GM21526 (cell line): Measurements from ENCODE around the gene TCTN3.
"Not testable (repeated sequence)": the region's sequence is repeated elsewhere in the genome, so short reads cannot be mapped to it uniquely, and the experiment has no call there.

ENCODE experiments used
- ATAC-seq: cut with Tn5 transposase; IDR thresholded peaks from one replicate; pipeline ENCODE4 v1.9.1; 2021; ENCODE audit warnings: moderate library complexity; ENCODE audit not compliant: unreplicated experiment, low FRiP score

Gene TCTN3, protein sequence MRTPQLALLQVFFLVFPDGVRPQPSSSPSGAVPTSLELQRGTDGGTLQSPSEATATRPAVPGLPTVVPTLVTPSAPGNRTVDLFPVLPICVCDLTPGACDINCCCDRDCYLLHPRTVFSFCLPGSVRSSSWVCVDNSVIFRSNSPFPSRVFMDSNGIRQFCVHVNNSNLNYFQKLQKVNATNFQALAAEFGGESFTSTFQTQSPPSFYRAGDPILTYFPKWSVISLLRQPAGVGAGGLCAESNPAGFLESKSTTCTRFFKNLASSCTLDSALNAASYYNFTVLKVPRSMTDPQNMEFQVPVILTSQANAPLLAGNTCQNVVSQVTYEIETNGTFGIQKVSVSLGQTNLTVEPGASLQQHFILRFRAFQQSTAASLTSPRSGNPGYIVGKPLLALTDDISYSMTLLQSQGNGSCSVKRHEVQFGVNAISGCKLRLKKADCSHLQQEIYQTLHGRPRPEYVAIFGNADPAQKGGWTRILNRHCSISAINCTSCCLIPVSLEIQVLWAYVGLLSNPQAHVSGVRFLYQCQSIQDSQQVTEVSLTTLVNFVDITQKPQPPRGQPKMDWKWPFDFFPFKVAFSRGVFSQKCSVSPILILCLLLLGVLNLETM

GRCh38 chr10:95693668-95694534 is at the start of gene TCTN3:
TCTN3 (minus strand) TSS chr10:95693927; CDS start chr10:95693899, 28 bp downstream.
- peak; percentile 99 for ATAC-seq

DNA sequence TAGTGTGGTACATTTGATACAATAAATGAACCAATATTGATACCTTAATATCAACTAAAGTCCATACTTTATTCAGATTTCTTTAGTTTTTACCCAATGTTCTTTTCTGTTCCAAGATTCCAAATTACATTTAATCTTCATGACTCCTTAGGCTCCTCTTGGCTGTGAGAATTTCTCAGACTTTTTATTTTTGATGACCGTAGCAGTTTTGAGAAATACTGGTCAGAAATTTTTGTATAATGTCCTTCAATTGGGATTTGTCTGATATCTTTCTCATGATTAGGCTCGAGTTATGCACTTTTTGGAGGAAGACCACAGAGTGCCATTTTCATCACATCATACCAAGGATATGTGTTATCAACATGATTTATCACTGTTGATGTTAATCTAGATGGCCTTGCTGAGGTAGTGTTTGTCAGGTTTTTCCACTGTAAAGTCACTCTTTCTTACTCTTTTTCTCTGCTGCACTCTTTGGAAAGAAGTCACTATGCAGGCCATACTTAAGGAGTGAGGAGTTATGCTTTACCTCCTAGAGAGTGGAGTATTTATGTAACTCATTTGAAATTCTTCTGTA is 49.3 kb upstream of the TCTN3 start:
- ATAC-seq: no peak

GRCh38 chr10:95742485-95742884 is 48.8 kb upstream of the TCTN3 start:
- ATAC-seq: no peak

GRCh38 chr10:95741807-95742467 is 48.2 kb upstream of the TCTN3 start:
- peak; percentile 87 for ATAC-seq

DNA sequence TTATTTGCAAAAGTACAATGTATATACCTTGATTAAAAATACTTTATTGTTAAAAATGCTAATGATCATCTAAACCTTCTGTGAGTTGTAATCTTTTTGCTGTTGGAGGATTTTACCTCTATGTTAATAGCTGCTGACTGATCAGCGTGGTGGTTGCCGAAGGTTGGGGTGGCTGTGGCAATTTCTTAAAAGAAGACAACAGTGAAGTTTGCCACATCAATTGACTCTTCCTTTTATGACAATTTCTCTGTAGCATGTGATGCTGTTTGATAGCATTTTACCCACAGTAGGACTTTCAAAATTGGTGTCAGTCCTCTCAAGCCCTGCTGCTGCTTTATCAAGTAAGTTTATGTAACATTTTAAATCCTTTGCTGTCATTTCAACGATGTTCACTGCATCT is 45.3 kb upstream of the TCTN3 start:
- no peak for ATAC-seq

GRCh38 chr10:95732907-95733306 is 39.2 kb upstream of the TCTN3 start:
- ATAC-seq: not testable (repeated sequence)

GRCh38 chr10:95730233-95730632 is 36.5 kb upstream of the TCTN3 start:
- ATAC-seq: no peak

DNA sequence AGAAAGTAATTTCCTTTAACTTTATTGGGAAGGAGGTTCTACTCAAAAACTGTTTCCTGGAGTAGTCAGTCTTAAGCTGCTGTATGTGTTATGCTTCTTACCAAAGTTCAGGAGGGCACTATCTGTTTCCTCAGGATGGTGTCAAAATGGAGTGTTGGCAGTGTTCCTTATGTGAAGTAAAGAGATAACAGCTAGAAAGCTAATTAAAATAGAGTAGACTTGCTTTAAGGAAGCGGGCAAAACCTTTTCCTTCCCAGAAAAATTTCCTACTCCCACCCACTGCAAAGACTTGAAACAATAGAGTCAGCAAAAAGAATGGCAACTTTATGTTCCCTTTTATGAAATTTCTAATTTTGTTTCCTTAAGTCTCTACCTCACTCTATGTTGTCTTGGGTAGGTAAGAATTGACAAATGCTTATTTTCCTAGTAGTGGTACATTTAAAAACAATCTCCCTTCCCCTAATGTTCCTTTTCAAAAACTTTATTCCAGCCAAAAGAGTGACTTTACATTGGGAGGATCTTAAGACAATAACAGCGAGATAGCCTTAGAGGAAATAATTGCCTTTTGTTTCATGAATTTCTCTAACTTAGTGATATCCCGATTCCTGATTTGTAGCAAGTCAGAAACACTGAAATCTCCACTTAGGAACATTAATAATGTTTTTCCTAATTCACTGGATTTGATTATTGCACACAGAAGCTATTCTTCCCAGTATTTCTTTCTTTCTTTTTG is 35.8 kb upstream of the TCTN3 start:
- no peak for ATAC-seq

GRCh38 chr10:95728526-95728925 is 34.8 kb upstream of the TCTN3 start:
- no peak for ATAC-seq

DNA sequence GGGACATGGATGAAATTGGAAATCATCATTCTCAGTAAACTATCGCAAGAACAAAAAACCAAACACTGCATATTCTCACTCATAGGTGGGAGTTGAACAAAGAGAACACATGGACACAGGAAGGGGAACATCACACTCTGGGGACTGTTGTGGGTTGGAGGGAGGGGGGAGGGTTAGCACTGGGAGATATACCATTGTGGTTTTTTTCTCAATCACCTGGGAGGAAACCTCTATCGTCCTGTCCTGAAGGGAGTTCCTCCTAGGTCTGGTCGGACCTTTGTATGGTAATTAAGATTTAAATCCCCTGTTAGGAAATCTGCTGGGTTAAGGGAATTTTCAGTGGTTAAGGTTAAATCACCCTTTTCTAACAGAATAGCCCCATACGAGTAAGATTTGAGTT is 28.8 kb upstream of the TCTN3 start:
- ATAC-seq: not testable (repeated sequence)

- not testable (repeated sequence) for ATAC-seq
These were observed 27.0 kb upstream of the TCTN3 start for GRCh38 chr10:95720745-95721144.

DNA sequence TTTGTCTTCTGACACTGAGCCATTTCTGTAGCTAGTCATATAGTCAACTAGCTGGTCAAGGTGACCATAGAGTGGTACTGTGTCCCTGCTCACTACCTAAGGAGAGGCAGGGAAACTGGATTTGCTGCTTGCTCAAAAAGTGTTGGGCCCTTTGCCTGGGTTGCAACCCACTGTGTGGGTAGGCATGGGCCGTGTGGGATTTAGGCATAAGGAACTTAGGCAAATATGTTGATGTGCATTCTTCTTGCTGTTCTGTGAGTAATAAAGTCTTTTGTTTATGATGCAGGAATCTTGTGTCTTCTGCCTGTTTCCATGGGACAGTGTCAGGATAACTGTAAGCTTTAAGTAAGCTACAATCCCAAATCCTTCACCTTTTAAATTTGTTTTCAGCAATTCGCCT is 23.1 kb upstream of the TCTN3 start:
- ATAC-seq: no peak

GRCh38 chr10:95716466-95716865 is 22.7 kb upstream of the TCTN3 start:
- no peak for ATAC-seq

GRCh38 chr10:95711492-95711891 is 17.8 kb upstream of the TCTN3 start:
- no peak for ATAC-seq

DNA sequence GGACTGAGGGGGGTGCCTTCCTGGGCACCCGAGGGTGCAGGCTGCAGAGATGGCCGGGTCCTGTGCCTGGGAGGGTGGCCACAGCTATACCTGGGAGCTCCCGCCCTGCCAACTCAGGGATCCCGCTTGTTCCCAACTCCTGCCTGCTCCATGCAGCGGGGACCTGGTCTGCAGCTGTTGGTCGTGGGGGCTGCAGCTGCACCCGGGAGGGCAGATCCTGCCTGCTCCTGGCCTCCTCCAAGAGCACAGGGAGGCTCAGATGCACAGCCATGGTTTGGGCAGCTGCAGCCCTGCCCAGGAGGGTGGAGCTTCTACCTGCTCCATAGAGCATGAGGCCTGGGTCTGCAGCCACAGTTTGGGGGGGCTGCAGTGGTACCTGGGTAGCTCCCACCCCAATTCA is 13.3 kb upstream of the TCTN3 start:
- no peak for ATAC-seq

DNA sequence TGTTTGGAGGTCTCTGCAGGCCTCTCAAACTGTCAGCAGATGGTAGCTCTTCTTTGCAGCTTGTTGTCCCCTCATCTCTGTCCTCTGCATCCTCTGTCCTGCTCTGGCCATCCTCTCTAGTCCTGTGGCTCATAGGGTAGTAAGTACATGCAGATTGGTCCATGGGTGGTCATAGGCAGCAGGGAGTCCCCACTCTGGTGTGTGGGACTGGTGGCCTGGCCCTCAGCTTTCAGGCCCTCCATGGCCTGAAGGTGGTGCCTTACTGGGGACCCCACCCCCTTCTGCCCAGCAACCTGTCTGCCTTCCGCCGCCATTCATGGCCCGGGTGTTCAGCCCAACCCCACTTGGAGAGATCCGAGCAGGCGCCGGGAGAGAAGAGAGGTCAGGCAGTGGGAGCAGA is 12.8 kb upstream of the TCTN3 start:
- no peak for ATAC-seq

- no peak for ATAC-seq
These were observed 4.7 kb upstream of the TCTN3 start for GRCh38 chr10:95698415-95698814.

GRCh38 chr10:95697429-95697828 is 3.7 kb upstream of the TCTN3 start:
- no peak for ATAC-seq

DNA sequence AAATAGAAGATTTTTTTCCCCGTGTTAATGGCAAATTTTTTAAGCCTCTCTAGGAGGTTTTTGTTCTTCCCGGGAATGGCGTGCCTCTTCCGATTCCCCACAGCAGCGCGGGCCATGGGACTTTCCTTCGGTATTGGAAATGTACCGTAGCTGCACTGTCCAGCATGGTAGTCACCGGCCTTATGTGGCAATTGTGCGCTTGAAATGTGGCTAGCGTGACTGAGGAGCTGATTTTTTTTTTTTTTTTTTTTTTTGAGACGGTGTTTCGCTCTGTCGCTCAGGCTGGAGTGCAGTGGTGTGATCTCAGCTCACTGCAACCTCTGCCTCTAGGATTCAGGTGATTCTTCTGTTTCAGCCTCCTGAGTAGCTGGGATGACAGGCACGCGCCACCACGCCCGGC is 938 bp upstream of the TCTN3 start:
- no peak for ATAC-seq
